Colonic mucosa (tissue), 4 donors: ENCODE measurements around the gene ZNF804A. TPM values are rescaled to one million over a fixed set of nuclear protein-coding genes. Genes with fewer than 3 reads are reported as not detected.

ENCODE experiments used
- DNase-seq: peaks from one replicate; pipeline ENCODE4 v3.0.0-alpha.2; 2020
- H3K27ac ChIP-seq: fragments of 200-600 bp; one replicate; pipeline ENCODE4 v1.8.0; 2021
- H3K27me3 ChIP-seq: fragments of 200-600 bp; one replicate; pipeline ENCODE4 v1.8.0; 2021
- H3K36me3 ChIP-seq: fragments of 200-600 bp; one replicate; pipeline ENCODE4 v1.8.0; 2021
- H3K4me1 ChIP-seq: fragments of 200-600 bp; one replicate; pipeline ENCODE4 v1.8.0; 2021; ENCODE audit warnings: mild to moderate bottlenecking
- H3K4me3 ChIP-seq: fragments of 200-600 bp; one replicate; pipeline ENCODE4 v1.8.0; 2021
- H3K9ac ChIP-seq, 2 donors: one replicate each; pipeline ENCODE4 v1.7.0; 2013; ENCODE audit warnings: control low read depth in 2 of 2, low read depth in 2 of 2, low read length in 2 of 2
- H3K9me3 ChIP-seq: fragments of 200-600 bp; one replicate; pipeline ENCODE4 v1.8.0; 2021
- CTCF ChIP-seq: fragments of 200-600 bp; IDR thresholded peaks from one replicate; pipeline ENCODE4 v1.8.0; 2022; ENCODE audit warnings: antibody characterized with exemption, mild to moderate bottlenecking
- intact Hi-C: fragments of 100-400 bp; cut with DNase I; formaldehyde crosslinking; loops from one replicate; pipeline ENCODE4 v1.14.1; 2022
- total RNA-seq, 2 donors: library from RNA; stranded (reverse); fragmentation: NEBNext Ultra II Directional in 1 of 2; extraction: Animal tissue kit (Norgen Biotek cat#: 25700) in 1 of 2; gene quantifications; one replicate each; pipeline ENCODE4 v1.2.1, GENCODE V29; 2021
- donor health status: healthy.
- donor health status: DM: no; HTN: no; CAD: no.
- donor health status: DM: no; HTN: no; CAD: no.

ZNF804A gene
- total RNA-seq, 2 donors from 2014 or later = 0.13 TPM; not detected in 1

- Histone ChIP-seq H3K36me3 (no peaks in the 10 kb centered on the region), H3K27me3 (no peaks in the 10 kb centered on the region), H3K27ac (no peak overlapping the region), H3K9ac (no peak overlapping the region), H3K9me3 (no peaks in the 10 kb centered on the region), H3K4me1 (no peaks in the 10 kb centered on the region), H3K4me3 (no peak overlapping the region)
- intact Hi-C loops = no loop called here
- no peak for DNase-seq
- TF ChIP-seq CTCF = no peak
Measured at GRCh38 chr2:184779777-184780176, 181.4 kb downstream of the ZNF804A start.

DNA sequence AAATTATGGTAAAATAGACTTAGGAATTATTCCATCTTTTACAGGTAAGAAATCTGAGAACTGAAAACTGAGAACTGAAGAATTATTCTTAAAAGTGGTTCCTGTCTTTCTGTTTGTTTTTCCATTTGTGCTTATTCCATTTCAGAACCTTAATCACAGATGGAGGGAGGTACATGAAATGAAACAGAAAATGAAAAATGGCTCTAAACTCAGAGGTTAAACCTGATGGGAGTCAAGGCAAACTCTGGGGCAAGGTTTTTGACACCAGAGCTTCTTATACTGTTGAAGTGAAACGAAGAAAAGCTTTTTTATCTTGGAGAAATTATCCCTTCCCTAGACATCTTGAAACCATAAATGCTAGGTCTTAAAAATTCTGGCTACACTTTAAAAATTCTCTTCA is 182.1 kb downstream of the ZNF804A start:
- no peaks in the 10 kb centered on the region for H3K4me1 ChIP-seq
- intact Hi-C loops = no loop called here
- no peaks in the 10 kb centered on the region for H3K9me3 ChIP-seq
- H3K9ac ChIP-seq = no peak overlapping the region
- H3K4me3 ChIP-seq = no peak overlapping the region
- no peak overlapping the region for H3K27ac ChIP-seq
- H3K27me3 ChIP-seq = no peaks in the 10 kb centered on the region
- TF ChIP-seq CTCF = no peak
- no peak for DNase-seq
- no peaks in the 10 kb centered on the region for H3K36me3 ChIP-seq

- Histone ChIP-seq H3K27me3 (no peaks in the 10 kb centered on the region), H3K36me3 (no peaks in the 10 kb centered on the region), H3K9me3 (no peaks in the 10 kb centered on the region), H3K9ac (no peak overlapping the region), H3K27ac (no peak overlapping the region), H3K4me3 (no peak overlapping the region), H3K4me1 (no peaks in the 10 kb centered on the region)
- no peak for DNase-seq
- no peak for TF ChIP-seq CTCF
- intact Hi-C loops = no loop called here
Measured at GRCh38 chr2:184780944-184781343, 182.6 kb downstream of the ZNF804A start.

GRCh38 chr2:184783576-184783975 is 185.2 kb downstream of the ZNF804A start:
- H3K4me3 ChIP-seq = no peak overlapping the region
- intact Hi-C loops = no loop called here
- no peaks in the 10 kb centered on the region for H3K4me1 ChIP-seq
- no peak overlapping the region for H3K27ac ChIP-seq
- no peak for TF ChIP-seq CTCF
- no peak overlapping the region for H3K9ac ChIP-seq
- no peaks in the 10 kb centered on the region for H3K9me3 ChIP-seq
- H3K36me3 ChIP-seq = no peaks in the 10 kb centered on the region
- H3K27me3 ChIP-seq = no peaks in the 10 kb centered on the region
- no peak for DNase-seq

DNA sequence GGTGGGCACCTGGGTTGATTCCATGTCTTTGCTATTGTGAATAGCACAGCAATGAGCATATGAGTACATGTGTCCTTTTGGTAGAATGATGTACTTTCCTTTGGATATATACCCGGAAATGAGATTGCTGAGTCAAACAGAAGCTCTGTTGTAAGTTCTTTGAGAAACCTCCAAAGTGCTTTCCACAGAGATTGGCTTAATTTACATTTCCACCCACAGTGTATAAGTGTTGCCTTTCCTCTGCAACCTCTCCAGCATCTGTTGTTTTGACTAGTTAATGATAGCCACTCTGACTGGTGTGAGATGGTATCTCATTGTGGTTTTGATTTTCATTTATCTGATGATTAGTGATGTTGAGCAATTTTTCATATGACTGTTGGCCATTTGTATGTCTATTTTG is 194.8 kb downstream of the ZNF804A start:
- DNase-seq = no peak
- intact Hi-C loops = no loop called here

More for the DNA sequence above, 194.8 kb downstream of the ZNF804A start:
- Histone ChIP-seq H3K9me3 (no peaks in the 10 kb centered on the region), H3K27me3 (no peaks in the 10 kb centered on the region), H3K4me1 (no peaks in the 10 kb centered on the region), H3K4me3 (no peak overlapping the region), H3K27ac (no peak overlapping the region), H3K36me3 (no peaks in the 10 kb centered on the region), H3K9ac (no peak overlapping the region)
- no peak for TF ChIP-seq CTCF
